IMR-90 (cell line): ENCODE measurements around the gene LRRC4C. TPM values are rescaled to one million over a fixed set of nuclear protein-coding genes. Genes with fewer than 3 reads are reported as not detected.

ENCODE experiments used
- ATAC-seq: fragments of 200-7000 bp; cut with Tn5 transposase; 2 replicates; pipeline ENCODE4 v1.9.1; 2020; ENCODE audit warnings: low read depth, mild to moderate bottlenecking, moderate library complexity
- BruUV-seq: library from RNA; stranded (reverse); fragments of 400-500 nt; replicated peaks from 2 replicates; lab custom pipeline; 2021; lab: Mats Ljungman, UMichigan
- CTCF ChIA-PET: fragments of 300-600 bp; formaldehyde crosslinking; extraction: SDS; loops from one replicate; lab custom pipeline; 2021; ENCODE audit warnings: antibody characterized with exemption; lab: Yijun Ruan, JAX
- POLR2A ChIA-PET: fragments of 300-600 bp; sonication (Branson Sonifier 250); formaldehyde crosslinking; loops from one replicate; lab custom pipeline; 2022; ENCODE audit warnings: antibody characterized with exemption; ENCODE audit not compliant: unreplicated experiment; lab: Charles Lee
- DNase-seq: peaks from one replicate; pipeline ENCODE4 v3.0.0; 2013
- H2AFZ ChIP-seq: replicated peaks from 2 replicates; pipeline ENCODE3; 2013; ENCODE audit warnings: low read length, mild to moderate bottlenecking; ENCODE audit not compliant: poor library complexity
- H2AK5ac ChIP-seq: 2 replicates; pipeline ENCODE4 v1.6.1; 2013; ENCODE audit warnings: low read depth, low read length, inconsistent platforms
- H2AK9ac ChIP-seq: replicated peaks from 2 replicates; pipeline ENCODE3; 2013; ENCODE audit warnings: mild to moderate bottlenecking, low read depth, low read length, moderate library complexity; ENCODE audit not compliant: poor library complexity
- H2BK120ac ChIP-seq: 2 replicates; pipeline ENCODE4 v1.6.1; 2013; ENCODE audit warnings: low read depth, low read length, inconsistent platforms
- H2BK15ac ChIP-seq: 3 replicates; pipeline ENCODE4 v1.6.1; 2013; ENCODE audit warnings: low read depth, low read length, inconsistent platforms
- H2BK20ac ChIP-seq: 2 replicates; pipeline ENCODE4 v1.6.1; 2013; ENCODE audit warnings: low read depth, mild to moderate bottlenecking, inconsistent platforms, low read length, moderate library complexity
- H2BK5ac ChIP-seq: 2 replicates; pipeline ENCODE4 v1.6.1; 2013; ENCODE audit warnings: mild to moderate bottlenecking, low read depth, low read length, inconsistent platforms; ENCODE audit not compliant: poor library complexity, severe bottlenecking
- H3K14ac ChIP-seq: replicated peaks from 2 replicates; pipeline ENCODE4 v1.6.1; 2013; ENCODE audit warnings: low read depth, low read length, inconsistent platforms
- H3K18ac ChIP-seq: 2 replicates; pipeline ENCODE4 v1.6.1; 2013; ENCODE audit warnings: low read depth, low read length, control low read depth
- H3K23ac ChIP-seq: 2 replicates; pipeline ENCODE4 v1.6.1; 2013; ENCODE audit warnings: low read depth, low read length, inconsistent platforms
- H3K27ac ChIP-seq: 2 replicates; pipeline ENCODE4 v1.5.1; 2013; ENCODE audit warnings: mild to moderate bottlenecking, control low read depth, low read length; ENCODE audit not compliant: insufficient read depth
- H3K27me3 ChIP-seq: 2 replicates; pipeline ENCODE4 v1.6.1; 2013; ENCODE audit warnings: low read length; ENCODE audit not compliant: control insufficient read depth, insufficient read depth
- H3K36me3 ChIP-seq: 2 replicates; pipeline ENCODE4 v1.6.1; 2013; ENCODE audit warnings: low read length, mixed read lengths; ENCODE audit not compliant: control insufficient read depth, insufficient read depth
- H3K4ac ChIP-seq: 2 replicates; pipeline ENCODE4 v1.6.1; 2013; ENCODE audit warnings: low read depth, low read length, inconsistent platforms
- H3K4me1 ChIP-seq: 2 replicates; pipeline ENCODE4 v1.6.1; 2013; ENCODE audit warnings: low read length, mixed read lengths; ENCODE audit not compliant: control insufficient read depth, insufficient read depth
- H3K4me2 ChIP-seq: 2 replicates; pipeline ENCODE4 v1.6.1; 2013; ENCODE audit warnings: low read depth, mild to moderate bottlenecking, control low read depth, low read length, moderate library complexity
- H3K4me3 ChIP-seq: 2 replicates; pipeline ENCODE4 v1.5.1; 2013; ENCODE audit warnings: low read depth, mild to moderate bottlenecking, control low read depth, low read length, moderate library complexity; ENCODE audit not compliant: insufficient read depth
- H3K56ac ChIP-seq: 2 replicates; pipeline ENCODE4 v1.6.1; 2013; ENCODE audit warnings: low read length, inconsistent platforms; ENCODE audit not compliant: insufficient read depth; ENCODE audit errors: extremely low read depth
- H3K79me1 ChIP-seq, 2 experiments: 2 replicates each; pipeline ENCODE4 v1.6.1; 2013; ENCODE audit warnings: low read length in 2 of 2, inconsistent platforms in 1 of 2, low read depth in 1 of 2
- H3K9ac ChIP-seq: 2 replicates; pipeline ENCODE4 v1.6.1; 2013; ENCODE audit warnings: low read depth, low read length, control low read depth
- H3K9me1 ChIP-seq: 2 replicates; pipeline ENCODE4 v1.6.1; 2013; ENCODE audit warnings: low read length, inconsistent platforms; ENCODE audit not compliant: insufficient read depth
- H3K9me3 ChIP-seq: 2 replicates; pipeline ENCODE4 v1.6.1; 2013; ENCODE audit warnings: low read length; ENCODE audit not compliant: control insufficient read depth, insufficient read depth
- H4K20me1 ChIP-seq: 2 replicates; pipeline ENCODE4 v1.6.1; 2013; ENCODE audit warnings: low read length, inconsistent platforms; ENCODE audit not compliant: insufficient read depth
- H4K5ac ChIP-seq: 2 replicates; pipeline ENCODE4 v1.6.1; 2013; ENCODE audit warnings: mild to moderate bottlenecking, low read depth, low read length, control low read depth
- H4K8ac ChIP-seq, 2 experiments: 2 replicates each; pipeline ENCODE4 v1.6.1; 2013; ENCODE audit warnings: low read depth in 2 of 2, low read length in 2 of 2, control low read depth in 1 of 2, inconsistent platforms in 1 of 2
- H4K91ac ChIP-seq: 2 replicates; pipeline ENCODE4 v1.6.1; 2013; ENCODE audit warnings: low read depth, low read length, inconsistent platforms; ENCODE audit not compliant: insufficient read depth
- BHLHE40 ChIP-seq: fragments of 150-350 bp; IDR thresholded peaks from 2 replicates; pipeline ENCODE4 v1.6.1; 2016; ENCODE audit warnings: mild to moderate bottlenecking, low read depth, low read length
- CEBPB ChIP-seq: IDR thresholded peaks from 2 replicates; pipeline ENCODE4 v1.6.1; 2012; ENCODE audit warnings: low read depth, low read length, improper control_type of control experiment
- CHD1 ChIP-seq: IDR thresholded peaks from 2 replicates; pipeline ENCODE4 v1.6.1; 2012; ENCODE audit warnings: low read depth, low read length, improper control_type of control experiment
- CTCF ChIP-seq: conservative IDR thresholded peaks from 2 replicates; pipeline ENCODE4 v1.5.1; 2012; ENCODE audit warnings: mild to moderate bottlenecking, low read depth, low read length, improper control_type of control experiment
- FOS ChIP-seq: fragments of 150-350 bp; IDR thresholded peaks from 2 replicates; pipeline ENCODE4 v1.6.1; 2016; ENCODE audit warnings: low read depth, low read length
- MAFK ChIP-seq: IDR thresholded peaks from 2 replicates; pipeline ENCODE4 v1.6.1; 2012; ENCODE audit warnings: low read depth, low read length, improper control_type of control experiment
- MAZ ChIP-seq: IDR thresholded peaks from 2 replicates; pipeline ENCODE4 v1.6.1; 2012; ENCODE audit warnings: low read depth, mild to moderate bottlenecking, low read length, improper control_type of control experiment, moderate library complexity, borderline replicate concordance
- POLR2A ChIP-seq: IDR thresholded peaks from 2 replicates; pipeline ENCODE4 v1.6.1; 2012; ENCODE audit warnings: mild to moderate bottlenecking, low read depth, low read length
- RAD21 ChIP-seq: IDR thresholded peaks from 2 replicates; pipeline ENCODE4 v1.6.1; 2012; ENCODE audit warnings: low read length, improper control_type of control experiment
- RCOR1 ChIP-seq: IDR thresholded peaks from 2 replicates; pipeline ENCODE4 v1.6.1; 2012; ENCODE audit warnings: mild to moderate bottlenecking, low read length, improper control_type of control experiment; ENCODE audit not compliant: insufficient replicate concordance
- RFX5 ChIP-seq: IDR thresholded peaks from 2 replicates; pipeline ENCODE4 v1.8.0; 2012; ENCODE audit warnings: low read depth, mild to moderate bottlenecking, low read length, moderate library complexity
- SMC3 ChIP-seq: fragments of 150-350 bp; IDR thresholded peaks from 2 replicates; pipeline ENCODE4 v1.6.1; 2016; ENCODE audit warnings: low read depth, mild to moderate bottlenecking, antibody characterized with exemption, low read length, moderate library complexity
- WGBS, 2 experiments: methylation state at CpG; one replicate each; pipeline versions ENCODE4 v1.1.5 to v1.1.7; 2013; ENCODE audit warnings: missing lambda C conversion rate in 2 of 2; ENCODE audit not compliant: insufficient read length in 1 of 2; ENCODE audit errors: extremely low coverage in 2 of 2; 5-methylcytosine and 5-hydroxymethylcytosine counted together
- dilution Hi-C: fragments of 300-500 bp; cut with HindIII; formaldehyde crosslinking; loops from one replicate; pipeline ENCODE4 v1.14.3; 2018; ENCODE audit warnings: low sequenced_read_pairs; ENCODE audit not compliant: unreplicated experiment
- in situ Hi-C: fragments of 300-500 bp; cut with MboI; formaldehyde crosslinking; loops from 3 replicates; pipeline ENCODE4 v1.14.3; 2019; ENCODE audit warnings: low sequenced_read_pairs, inconsistent platforms, mixed read lengths
- intact Hi-C: fragments of 100-400 bp; cut with micrococcal nuclease; formaldehyde crosslinking; loops from 2 replicates; pipeline ENCODE4 v1.10.0; 2022
- polyA plus RNA-seq, 3 experiments: library from polyadenylated mRNA; depleted of rRNA; stranded (reverse); fragments of >200 nt; gene quantifications; 2 replicates each; pipeline ENCODE4 v1.2.3, GENCODE V29; 2012; ENCODE audit warnings: low replicate concordance in 1 of 3
- total RNA-seq: library from RNA; depleted of rRNA; stranded (reverse); fragments of >200 nt; gene quantifications from 2 replicates; pipeline ENCODE4 v1.2.3, GENCODE V29; 2012
- TF ChIP-seq, protein P1 (sequence below): fragments of 150-350 bp; IDR thresholded peaks from 2 replicates; pipeline ENCODE4 v1.6.1; 2016; ENCODE audit warnings: low read depth, mild to moderate bottlenecking, low read length, moderate library complexity, borderline replicate concordance

Gene LRRC4C
- total and polyA plus RNA-seq, 2 of the 4 experiments (the other 2 are of a cell fraction) = under 0.01 to 0.03 TPM

DNA sequence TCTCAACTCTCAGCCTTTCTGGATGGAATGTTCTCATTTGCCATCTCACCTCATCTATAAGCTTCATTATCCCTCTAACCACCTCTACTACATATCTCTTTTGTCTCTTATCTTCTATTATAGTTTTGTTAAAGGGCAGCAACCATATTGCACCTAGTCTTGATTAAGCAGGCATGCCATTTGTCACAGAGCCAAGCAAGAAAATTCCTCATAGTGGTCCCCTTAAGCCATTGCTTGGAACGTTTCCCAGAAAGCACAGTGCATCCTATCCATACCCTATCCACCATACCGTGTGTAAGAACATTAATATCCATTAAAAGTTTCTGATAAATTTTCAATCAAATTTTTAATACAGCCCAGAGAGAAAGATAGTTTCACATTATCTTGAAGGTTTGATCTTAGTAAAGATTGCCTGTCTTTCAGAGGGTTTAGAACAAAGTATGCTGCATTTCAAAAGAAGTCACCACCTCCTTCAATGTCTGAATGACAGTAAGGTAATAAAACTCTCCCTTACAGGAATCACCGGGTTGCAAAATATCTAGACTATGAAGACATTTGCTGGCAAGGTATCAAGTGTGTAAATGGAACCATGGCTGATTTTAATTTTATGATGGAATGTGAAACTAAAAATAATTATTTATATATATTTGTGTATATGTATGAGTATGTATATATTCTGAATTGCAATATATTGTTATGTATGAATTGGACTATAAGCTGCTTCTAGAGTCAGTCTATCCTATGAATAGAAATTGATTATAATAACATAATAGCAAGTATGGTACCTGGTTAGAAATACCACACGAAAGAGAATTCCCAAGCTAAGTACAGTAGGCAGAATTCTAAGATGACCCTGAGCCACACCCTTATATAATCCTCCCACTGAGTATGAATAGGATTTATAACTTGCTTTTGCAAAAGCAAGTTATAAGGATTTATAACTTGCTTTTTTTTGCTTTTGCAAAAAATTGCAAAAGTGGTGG, 1296.3 kb downstream of the LRRC4C start:
- no peaks in the 10 kb centered on the region for H3K9me1 ChIP-seq
- no peak overlapping the region for H4K5ac ChIP-seq
- no peak overlapping the region for H2AFZ ChIP-seq
- in situ Hi-C loops = no loop called here
- intact Hi-C loops = no loop called here
- no peak overlapping the region for H3K4me2 ChIP-seq
- CTCF ChIA-PET = no interaction called here
- H4K8ac ChIP-seq = no peak overlapping the region
- H3K4ac ChIP-seq = no peak overlapping the region
- no peak overlapping the region for H3K18ac ChIP-seq
- H3K4me3 ChIP-seq = no peak overlapping the region
- H3K9ac ChIP-seq = no peak overlapping the region
- no peak overlapping the region for H3K23ac ChIP-seq
- DNase-seq = no peak
- no peak overlapping the region for H2BK5ac ChIP-seq
- H2BK120ac ChIP-seq = no peak overlapping the region
- H3K14ac ChIP-seq = no peak overlapping the region
- dilution Hi-C loops = no loop called here
- H3K4me1 ChIP-seq = no peaks in the 10 kb centered on the region
- no peaks in the 10 kb centered on the region for H4K20me1 ChIP-seq
- TF ChIP-seq MAFK = no peak
- no peak for TF ChIP-seq MAZ
- TF ChIP-seq, protein P1, sequence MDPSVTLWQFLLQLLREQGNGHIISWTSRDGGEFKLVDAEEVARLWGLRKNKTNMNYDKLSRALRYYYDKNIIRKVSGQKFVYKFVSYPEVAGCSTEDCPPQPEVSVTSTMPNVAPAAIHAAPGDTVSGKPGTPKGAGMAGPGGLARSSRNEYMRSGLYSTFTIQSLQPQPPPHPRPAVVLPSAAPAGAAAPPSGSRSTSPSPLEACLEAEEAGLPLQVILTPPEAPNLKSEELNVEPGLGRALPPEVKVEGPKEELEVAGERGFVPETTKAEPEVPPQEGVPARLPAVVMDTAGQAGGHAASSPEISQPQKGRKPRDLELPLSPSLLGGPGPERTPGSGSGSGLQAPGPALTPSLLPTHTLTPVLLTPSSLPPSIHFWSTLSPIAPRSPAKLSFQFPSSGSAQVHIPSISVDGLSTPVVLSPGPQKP = no peak
- no peak for TF ChIP-seq CTCF
- no peak for TF ChIP-seq SMC3
- TF ChIP-seq RAD21 = no peak
- TF ChIP-seq POLR2A = no peak
- no peak for TF ChIP-seq RCOR1
- no peak for TF ChIP-seq RFX5
- TF ChIP-seq BHLHE40 = no peak
- TF ChIP-seq CHD1 = no peak
- TF ChIP-seq FOS = no peak
- no peak for TF ChIP-seq CEBPB
- H2AK9ac ChIP-seq = no peak overlapping the region
- no peak for ATAC-seq
- H3K36me3 ChIP-seq = no peaks in the 10 kb centered on the region
- POLR2A ChIA-PET = no interaction called here
- no TSS peak for BruUV-seq
- no peak overlapping the region for H2BK20ac ChIP-seq
- H3K9me3 ChIP-seq = 0 out of 2 replicates have a peak, but pooled peaks cover 2% of the 10 kb centered on the region
- no peak overlapping the region for H4K91ac ChIP-seq
- H3K56ac ChIP-seq = no peak overlapping the region
- no peaks in the 10 kb centered on the region for H3K79me1 ChIP-seq
- H2AK5ac ChIP-seq = no peak overlapping the region
- no peaks in the 10 kb centered on the region for H3K27me3 ChIP-seq
- H3K27ac ChIP-seq = no peak overlapping the region
- no CpG with 5 or more reads among the region's 4 CpGs for WGBS, 2 experiments
- H2BK15ac ChIP-seq = no peak overlapping the region
